Skeletal muscle tissue (tissue), 4 donors: ENCODE measurements around the gene CHD9NB. TPM values are rescaled to one million over a fixed set of nuclear protein-coding genes. Genes with fewer than 3 reads are reported as not detected.

ENCODE experiments used
- H3K27ac ChIP-seq: one replicate; pipeline ENCODE4 v1.7.0; 2013; ENCODE audit warnings: mild to moderate bottlenecking, low read depth, low read length, inconsistent platforms
- H3K27me3 ChIP-seq, 3 donors: one replicate each; pipeline ENCODE4 v1.7.0; 2013; ENCODE audit warnings: low read length in 3 of 3; ENCODE audit not compliant: control insufficient read depth in 3 of 3, insufficient read depth in 3 of 3
- H3K36me3 ChIP-seq, 3 donors: one replicate each; pipeline ENCODE4 v1.7.0; 2013; ENCODE audit warnings: low read length in 3 of 3; ENCODE audit not compliant: control insufficient read depth in 3 of 3, insufficient read depth in 3 of 3
- H3K4me1 ChIP-seq, 3 donors: one replicate each; pipeline ENCODE4 v1.7.0; 2013; ENCODE audit warnings: low read length in 3 of 3, mild to moderate bottlenecking in 3 of 3; ENCODE audit not compliant: control insufficient read depth in 3 of 3, insufficient read depth in 3 of 3
- H3K4me3 ChIP-seq, 3 donors: one replicate each; pipeline ENCODE4 v1.7.0; 2013; ENCODE audit warnings: low read length in 3 of 3
- H3K9ac ChIP-seq, 3 donors: one replicate each; pipeline ENCODE4 v1.7.0; 2013; ENCODE audit warnings: low read length in 3 of 3, mild to moderate bottlenecking in 3 of 3, moderate library complexity in 2 of 3, low read depth in 1 of 3
- H3K9me3 ChIP-seq, 3 donors: one replicate each; pipeline ENCODE4 v1.7.0; 2013; ENCODE audit warnings: low read length in 3 of 3; ENCODE audit not compliant: control insufficient read depth in 3 of 3
- total RNA-seq: library from RNA; depleted of rRNA; stranded (reverse); fragments of >200 nt; gene quantifications from one replicate; pipeline ENCODE4 v1.2.3, GENCODE V29; 2014
- donor health status: Osteomylitis.

Gene CHD9NB
- total RNA-seq = 0.52 TPM

DNA sequence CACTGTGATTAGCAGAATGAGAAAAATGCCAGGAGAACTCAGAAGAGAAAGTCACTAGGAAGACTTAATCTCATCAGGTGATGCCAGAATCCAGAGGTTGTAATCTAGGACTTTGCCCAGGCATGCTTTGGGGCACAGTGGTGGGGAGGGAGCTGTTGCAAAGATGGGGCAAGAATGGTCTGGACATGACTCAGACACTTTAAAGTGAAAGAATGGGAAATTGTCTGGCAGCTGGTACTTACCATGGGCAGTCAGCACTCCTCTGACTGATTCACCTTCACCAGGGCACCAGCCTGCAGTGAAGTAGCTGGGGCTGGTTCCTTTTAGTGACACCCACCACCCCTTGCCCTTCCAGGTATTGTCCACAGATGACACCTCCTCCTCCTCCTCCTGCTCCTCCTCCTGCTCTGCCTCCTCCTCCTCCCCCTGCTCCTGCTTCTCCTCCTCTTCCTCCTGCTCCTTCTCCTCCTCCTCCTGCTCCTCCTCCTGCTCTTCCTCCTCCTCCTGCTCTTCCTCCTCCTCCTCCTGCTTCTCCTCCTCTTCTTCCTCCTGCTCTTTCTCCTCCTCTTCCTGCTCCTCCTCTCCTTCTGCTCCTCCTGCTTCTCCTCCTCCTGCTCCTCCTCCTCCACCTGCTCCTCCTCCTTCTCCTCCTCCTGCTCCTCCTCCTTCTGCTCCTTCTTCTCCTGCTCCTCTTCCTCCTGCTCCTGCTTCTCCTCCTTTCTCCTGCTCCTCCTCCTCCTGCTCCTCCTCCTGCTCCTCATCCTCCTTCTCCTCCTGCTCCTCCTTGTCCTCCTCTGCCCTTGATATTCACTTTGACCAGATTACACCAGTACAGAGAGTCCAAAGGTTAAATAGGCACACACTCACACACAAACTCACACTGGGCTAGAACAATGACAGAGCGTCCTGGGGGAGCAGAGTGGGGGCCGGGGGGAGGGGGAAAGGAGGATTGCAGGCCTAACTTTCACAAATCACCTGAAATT, at the start of gene CHD9NB:
Gene CHD9NB (minus strand): TSS at position 379 of the 983 bp plus-strand sequence. CDS start 8,739 bp downstream, outside the sequence.
- Histone ChIP-seq H3K27ac (no peak within 1 kb of the TSS), H3K27me3 (no peaks in the 10 kb centered on the region), H3K9me3 (no peaks in the 10 kb centered on the region), H3K9ac (no peak within 1 kb of the TSS), H3K4me1 (peaks cover 13 to 28% (median 17%) of the 10 kb centered on the region in 3 donors), H3K4me3 (no peak within 1 kb of the TSS), H3K36me3 (no peaks in the 10 kb centered on the region)

DNA sequence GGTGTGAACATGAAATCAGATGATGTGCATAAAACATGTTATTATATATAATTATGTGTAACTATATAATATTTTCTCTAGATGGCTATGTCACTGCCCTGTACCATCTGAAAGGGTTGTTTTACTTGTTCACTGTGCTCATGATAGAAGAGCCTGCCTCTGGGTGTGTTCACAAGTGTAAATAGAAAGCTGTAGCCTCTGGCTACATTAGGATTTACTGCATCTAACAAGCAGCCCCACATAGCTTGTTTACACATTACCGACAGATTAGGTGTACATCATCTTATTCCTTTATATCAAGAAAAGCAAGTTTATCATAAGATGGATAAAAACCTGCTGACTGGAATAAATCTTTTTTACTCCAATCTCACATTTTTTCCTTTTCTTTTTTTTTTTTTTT, 48.2 kb upstream of the CHD9NB start:
- H3K27me3 ChIP-seq = no peaks in the 10 kb centered on the region
- no peak overlapping the region for H3K4me3 ChIP-seq
- no peaks in the 10 kb centered on the region for H3K36me3 ChIP-seq
- H3K4me1 ChIP-seq = peaks cover 29 to 36% (median 32%) of the 10 kb centered on the region in 3 donors
- H3K9me3 ChIP-seq = no peaks in the 10 kb centered on the region
- H3K9ac ChIP-seq = peak overlapping the region in 1 of 3 donors; percentile 85
- H3K27ac ChIP-seq = peak overlapping the region; percentile 95

DNA sequence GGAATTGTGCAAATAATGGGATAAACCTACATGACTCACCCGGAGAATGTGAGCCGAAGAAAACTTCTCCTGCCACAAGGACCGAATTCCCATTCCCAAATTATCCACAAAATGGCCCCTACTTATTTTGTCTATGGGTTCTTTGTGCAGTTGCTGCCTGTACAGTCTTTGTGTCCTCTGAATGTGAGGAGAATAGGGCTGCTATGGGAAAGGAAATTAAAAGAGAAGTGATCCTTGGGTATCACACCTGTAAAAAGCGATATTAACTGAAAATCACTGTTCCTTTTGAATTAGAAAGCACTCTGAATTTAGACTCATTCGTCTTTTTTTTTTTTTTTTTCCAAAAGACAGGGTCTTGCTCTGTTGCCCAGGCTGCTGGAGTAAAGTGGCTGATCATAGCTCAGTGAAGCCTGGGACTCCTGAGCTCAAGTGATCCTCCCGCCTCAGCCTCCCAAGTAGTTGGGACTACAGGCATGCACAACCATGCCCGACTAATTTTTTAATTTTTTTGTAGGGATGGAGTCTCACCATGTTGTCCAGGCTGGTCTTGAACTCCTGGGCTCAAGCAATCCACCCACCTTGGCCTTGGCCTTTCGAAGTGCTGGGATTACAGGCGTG, 47.5 kb upstream of the CHD9NB start:
- peak overlapping the region; percentile 71 to 86 (median 85) for H3K9ac ChIP-seq
- peaks cover 29 to 36% (median 32%) of the 10 kb centered on the region in 3 donors for H3K4me1 ChIP-seq
- H3K27me3 ChIP-seq = no peaks in the 10 kb centered on the region
- peak overlapping the region; percentile 95 for H3K27ac ChIP-seq
- H3K36me3 ChIP-seq = no peaks in the 10 kb centered on the region
- H3K9me3 ChIP-seq = no peaks in the 10 kb centered on the region
- peak overlapping the region; percentile 36 to 74 (median 72) for H3K4me3 ChIP-seq

DNA sequence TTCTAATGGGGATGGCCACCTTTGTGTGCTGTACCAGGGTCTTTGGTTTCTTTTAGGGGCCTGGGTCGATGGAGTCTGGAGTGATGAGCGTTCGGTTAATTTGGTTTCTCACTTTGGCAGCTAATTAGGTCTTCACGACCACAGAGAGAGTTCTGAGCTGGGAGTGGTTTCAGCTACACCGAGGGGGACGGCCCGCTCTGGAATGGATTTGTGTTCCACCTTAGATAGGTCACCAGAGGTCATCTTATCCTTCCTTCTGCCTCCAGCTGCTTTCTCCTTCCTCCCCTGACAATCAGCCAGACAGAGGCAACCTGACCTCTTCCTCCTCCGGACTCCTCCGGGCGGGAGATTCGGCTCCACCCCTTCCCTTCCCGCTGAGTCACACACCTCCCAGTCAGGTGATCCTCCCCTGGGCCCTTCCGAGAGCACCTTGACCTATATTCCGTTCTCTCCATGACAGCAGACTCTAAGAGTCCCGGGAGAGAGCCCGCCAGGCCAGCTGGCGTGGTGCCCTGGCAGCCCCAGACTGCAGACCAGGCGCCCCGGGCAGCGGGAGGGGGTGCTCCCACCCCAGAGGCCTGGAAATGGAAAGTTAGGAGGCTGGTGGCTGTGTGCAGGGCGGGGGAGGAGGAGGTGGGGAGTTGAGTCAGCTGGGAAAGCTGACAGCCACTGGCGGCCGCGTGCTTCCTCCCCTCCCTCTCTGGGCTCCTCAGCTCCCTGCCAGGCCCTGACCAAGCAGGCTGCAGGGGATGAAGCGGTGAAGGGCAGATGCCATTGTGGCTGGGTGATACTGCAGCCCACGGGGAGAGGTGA, 46.8 kb upstream of the CHD9NB start:
- Histone ChIP-seq H3K36me3 (no peaks in the 10 kb centered on the region), H3K27me3 (no peaks in the 10 kb centered on the region), H3K27ac (peak overlapping the region; percentile 95), H3K4me1 (peaks cover 29 to 36% (median 32%) of the 10 kb centered on the region in 3 donors), H3K9me3 (no peaks in the 10 kb centered on the region), H3K9ac (peak overlapping the region; percentile 71 to 86 (median 85)), H3K4me3 (peak overlapping the region; percentile 36 to 74 (median 72))

DNA sequence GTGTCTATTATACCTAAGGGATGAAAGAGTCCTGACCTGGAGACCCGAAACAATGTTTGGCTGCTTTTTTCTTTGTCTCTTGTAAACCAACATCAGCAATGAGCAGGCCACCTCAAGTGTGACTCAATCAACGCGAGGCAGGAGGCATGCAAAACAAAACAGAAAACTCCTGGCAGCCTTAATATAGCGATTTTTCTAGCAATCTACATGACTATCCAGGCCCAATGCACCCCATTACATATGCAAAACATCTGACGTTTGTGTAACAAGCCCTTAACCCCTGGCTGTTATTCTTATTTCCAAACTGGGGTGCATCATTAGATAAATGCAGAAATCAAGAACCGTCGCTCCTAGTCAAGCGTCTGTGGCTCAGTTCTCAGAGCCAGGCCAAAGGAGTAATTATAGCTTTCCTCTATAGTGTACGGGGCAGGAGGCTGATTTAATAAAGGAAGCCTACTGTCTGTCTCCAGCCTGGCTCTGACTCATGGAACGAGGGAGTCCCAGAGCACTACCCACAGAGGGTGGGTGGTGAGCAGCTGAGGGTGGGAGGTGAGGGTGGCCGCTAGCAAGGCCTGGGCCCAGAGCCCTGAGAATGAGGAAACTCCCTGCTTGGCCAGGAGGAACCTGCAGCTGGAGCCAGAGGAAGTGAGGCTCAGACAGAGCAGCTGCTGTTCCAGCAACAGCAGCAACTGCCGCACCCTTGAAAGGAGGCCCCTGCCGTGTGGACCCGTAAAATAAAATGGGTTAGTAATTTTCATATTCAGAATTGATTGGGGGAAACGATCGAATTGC, 46.0 kb upstream of the CHD9NB start:
- H3K9ac ChIP-seq = peak overlapping the region; percentile 71 to 86 (median 85)
- peaks cover 35 to 43% (median 38%) of the 10 kb centered on the region in 3 donors for H3K4me1 ChIP-seq
- no peaks in the 10 kb centered on the region for H3K9me3 ChIP-seq
- H3K36me3 ChIP-seq = no peaks in the 10 kb centered on the region
- H3K4me3 ChIP-seq = peak overlapping the region; percentile 36 to 74 (median 72)
- H3K27ac ChIP-seq = peak overlapping the region; percentile 95
- H3K27me3 ChIP-seq = no peaks in the 10 kb centered on the region

DNA sequence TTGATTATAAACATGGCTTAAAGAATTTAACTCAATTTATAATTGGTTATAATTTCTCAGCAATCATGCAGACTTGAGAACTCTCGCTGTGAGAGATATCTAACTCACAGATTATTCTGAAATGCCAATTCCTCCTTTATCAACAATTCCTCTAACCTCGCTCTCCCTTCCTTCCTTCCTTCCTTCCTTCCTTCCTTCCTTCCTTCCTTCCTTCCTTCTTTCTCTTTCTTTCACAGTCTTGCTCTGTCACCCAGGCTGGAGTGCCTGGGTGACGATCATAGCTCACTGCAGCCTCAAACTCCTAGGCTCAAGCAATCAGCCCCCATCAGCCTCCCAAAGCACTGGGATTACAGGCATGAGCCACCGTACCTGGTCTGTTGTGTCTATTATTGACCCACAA, 44.5 kb upstream of the CHD9NB start:
- Histone ChIP-seq H3K4me3 (no peak overlapping the region), H3K9ac (no peak overlapping the region), H3K27me3 (no peaks in the 10 kb centered on the region), H3K4me1 (peaks cover 49 to 55% (median 50%) of the 10 kb centered on the region in 3 donors), H3K36me3 (no peaks in the 10 kb centered on the region), H3K9me3 (no peaks in the 10 kb centered on the region), H3K27ac (no peak overlapping the region)

DNA sequence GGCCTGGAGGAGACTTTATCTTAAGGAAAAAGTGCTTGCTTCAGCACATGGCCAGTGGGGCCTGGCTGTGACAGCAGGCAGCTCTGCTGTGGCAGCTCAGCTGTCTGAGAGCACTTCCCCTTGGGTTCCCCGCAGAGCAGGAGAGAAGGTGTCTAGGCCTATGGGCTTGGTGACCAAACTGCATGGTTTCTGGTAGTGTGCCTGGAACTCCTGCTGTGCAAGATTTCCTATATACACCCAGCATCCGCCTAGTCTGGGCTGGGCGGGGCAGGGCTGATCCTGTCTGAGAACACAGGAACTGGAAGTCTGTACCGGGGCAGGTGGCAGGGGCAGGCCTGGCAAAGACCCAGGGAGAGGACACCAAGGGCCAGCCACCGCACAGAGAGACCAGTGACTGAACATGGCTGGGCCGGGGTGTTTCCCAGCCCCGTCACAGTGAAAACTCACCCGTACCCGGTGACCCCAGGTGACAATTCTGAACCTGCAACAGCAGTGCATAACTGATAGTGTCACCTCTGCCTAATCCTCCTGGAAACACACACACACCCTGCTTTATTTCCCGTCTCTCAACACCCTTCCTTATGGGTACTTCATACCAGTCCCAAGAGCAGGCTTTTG, 41.4 kb upstream of the CHD9NB start:
- H3K27ac ChIP-seq = peak overlapping the region; percentile 50
- no peaks in the 10 kb centered on the region for H3K9me3 ChIP-seq
- peaks cover 56 to 62% (median 56%) of the 10 kb centered on the region in 3 donors for H3K4me1 ChIP-seq
- H3K9ac ChIP-seq = peak overlapping the region; percentile 3 to 34 (median 12)
- H3K36me3 ChIP-seq = no peaks in the 10 kb centered on the region
- H3K27me3 ChIP-seq = no peaks in the 10 kb centered on the region
- H3K4me3 ChIP-seq = no peak overlapping the region

DNA sequence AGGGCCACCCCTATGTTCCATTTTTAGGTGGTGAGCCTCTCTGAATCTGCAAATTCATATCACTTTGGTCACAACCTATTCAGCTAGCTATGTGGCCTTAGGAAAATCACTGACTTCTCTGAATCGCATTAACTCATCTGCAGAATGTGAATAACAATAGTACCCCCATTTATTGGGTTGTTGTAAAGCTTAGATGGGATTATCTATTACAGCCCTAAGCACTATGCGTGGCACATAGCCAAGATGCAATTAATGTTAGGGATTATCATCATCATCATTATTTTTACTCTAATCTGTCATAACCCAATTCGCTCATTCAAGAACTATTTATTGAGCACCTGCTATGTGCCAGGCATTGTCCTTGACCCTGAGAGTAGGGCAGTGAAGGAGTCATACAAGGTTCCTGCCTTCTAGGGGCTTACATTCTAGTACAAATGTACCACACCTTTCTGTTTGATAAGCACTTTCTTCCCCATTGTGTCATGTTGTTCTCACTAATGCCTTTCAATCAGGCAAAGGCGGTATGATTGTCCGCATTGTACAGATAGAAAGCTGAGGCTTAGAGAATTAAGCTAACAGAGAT, 40.6 kb upstream of the CHD9NB start:
- Histone ChIP-seq H3K27ac (peak overlapping the region; percentile 50), H3K4me3 (no peak overlapping the region), H3K4me1 (peaks cover 47 to 53% (median 51%) of the 10 kb centered on the region in 3 donors), H3K9me3 (no peaks in the 10 kb centered on the region), H3K9ac (no peak overlapping the region), H3K27me3 (no peaks in the 10 kb centered on the region), H3K36me3 (no peaks in the 10 kb centered on the region)
